Activated CD4-positive, alpha-beta memory T cell treated with anti-CD3 and anti-CD28 coated beads for 36 hours (primary cell): ENCODE measurements around the gene ALG2. TPM values are rescaled to one million over a fixed set of nuclear protein-coding genes. Genes with fewer than 3 reads are reported as not detected.
A peak's percentile ranks its signal among the peaks of the same experiment; 100 is the strongest.

Experiments
- CTCF ChIA-PET: fragments of 350-600 bp; sonication (Branson Sonifier 250); formaldehyde crosslinking; loops from one replicate; lab custom pipeline; 2021; ENCODE audit warnings: antibody characterized with exemption, inconsistent platforms; lab: Charles Lee
- POLR2A ChIA-PET: fragments of 350-600 bp; sonication (Branson Sonifier 250); formaldehyde crosslinking; loops from one replicate; lab custom pipeline; 2021; ENCODE audit warnings: antibody characterized with exemption; lab: Charles Lee
- DNase-seq: peaks from one replicate; pipeline ENCODE4 v3.0.0-alpha.2; 2020
- H3K27ac Mint-ChIP-seq: one replicate; pipeline ENCODE4 v1.8.0; 2021; ENCODE audit warnings: mixed read lengths
- H3K27me3 Mint-ChIP-seq: one replicate; pipeline ENCODE4 v1.8.0; 2021; ENCODE audit warnings: mixed read lengths
- H3K36me3 Mint-ChIP-seq: one replicate; pipeline ENCODE4 v1.8.0; 2021; ENCODE audit warnings: mixed read lengths
- H3K4me1 Mint-ChIP-seq: one replicate; pipeline ENCODE4 v1.8.0; 2021; ENCODE audit warnings: low read depth, mixed read lengths
- H3K4me3 Mint-ChIP-seq: one replicate; pipeline ENCODE4 v1.8.0; 2021; ENCODE audit warnings: mild to moderate bottlenecking, mixed read lengths
- H3K9me3 Mint-ChIP-seq: one replicate; pipeline ENCODE4 v1.8.0; 2021; ENCODE audit warnings: mixed read lengths
- intact Hi-C: fragments of 100-400 bp; cut with micrococcal nuclease; formaldehyde crosslinking; loops from one replicate; pipeline ENCODE4 v1.15.1; 2023
- total RNA-seq, 2 experiments: library from RNA; stranded (reverse); gene quantifications; one replicate each; pipeline ENCODE4 v1.2.3, GENCODE V29; 2021

The ALG2 gene
- total RNA-seq, 2 experiments from 2014 or later, result 18.6 to 20.8 TPM

DNA sequence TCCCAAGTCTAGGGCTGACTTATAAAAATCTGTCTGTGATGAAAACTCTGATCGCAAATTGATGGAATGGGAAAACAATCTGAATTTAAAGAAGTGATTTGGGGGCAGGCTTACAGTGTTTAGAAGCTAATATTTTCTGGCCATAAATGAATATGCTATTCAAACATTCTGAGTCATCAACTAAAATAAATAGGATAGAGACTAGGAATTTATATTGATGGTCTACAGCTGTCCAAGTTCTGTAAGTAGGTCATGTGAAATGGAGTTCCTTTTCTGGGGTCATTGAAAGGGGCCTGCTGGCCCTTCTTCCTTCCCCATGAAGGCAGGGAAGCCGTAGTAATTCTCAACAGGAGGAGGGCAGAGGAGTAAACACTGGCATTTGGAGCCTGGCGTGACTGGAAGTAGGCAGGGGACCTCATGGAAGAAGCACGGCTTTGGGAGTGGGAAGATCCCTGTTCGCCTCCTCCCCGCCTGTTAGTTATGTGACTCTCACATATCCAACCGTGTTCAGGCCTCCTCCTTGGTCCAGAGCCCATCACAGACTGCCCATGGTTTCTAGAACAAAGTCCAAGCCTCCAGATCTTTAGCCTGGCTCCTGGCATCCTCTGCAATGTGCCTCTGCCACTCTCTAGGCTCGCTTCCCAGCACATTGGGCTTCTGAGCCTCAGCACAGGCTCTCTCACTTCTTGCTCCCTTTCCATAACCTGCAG is 31.7 kb downstream of the ALG2 start:
- no peak for DNase-seq
- Mint-ChIP-seq H3K27ac (no peak overlapping the region), H3K4me3 (no peak overlapping the region), H3K27me3 (no peaks in the 10 kb centered on the region), H3K4me1 (no peaks in the 10 kb centered on the region), H3K36me3 (no peaks in the 10 kb centered on the region), H3K9me3 (no peaks in the 10 kb centered on the region)
- CTCF ChIA-PET, result interaction anchor here (1.0 kb wide), 1 partner anchor 42 kb away, joined by 3 read pairs; no protein-coding TSS in a partner anchor
- POLR2A ChIA-PET, result no interaction called here
- intact Hi-C loops, result loop anchor here (10.0 kb wide), 4 partner anchors 1025 to 1405 kb away; no protein-coding TSS in a partner anchor

DNA sequence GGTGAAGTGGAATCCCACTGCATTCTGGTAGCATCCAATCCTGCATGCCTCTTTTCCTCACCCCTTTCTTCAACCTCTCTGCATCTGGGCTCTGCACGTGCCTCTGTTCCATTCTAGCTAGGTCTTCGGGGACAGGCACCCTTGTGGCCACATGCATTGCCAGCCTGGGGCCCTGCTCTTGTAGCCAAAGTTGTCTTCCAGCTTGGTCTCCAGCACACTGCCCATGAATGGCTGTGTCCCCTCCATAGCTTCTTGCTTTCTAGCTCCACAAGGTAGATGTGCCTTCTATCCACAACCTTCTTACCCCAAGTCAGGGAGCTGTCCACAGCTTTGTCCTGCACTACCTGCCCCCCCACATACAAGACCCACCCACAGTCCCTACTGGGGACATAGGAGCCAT is 32.6 kb downstream of the ALG2 start:
- POLR2A ChIA-PET, result interaction anchor here (1.9 kb wide), 1 partner anchor 8 kb away, joined by 4 read pairs; no protein-coding TSS in a partner anchor
- H3K36me3 Mint-ChIP-seq, result no peaks in the 10 kb centered on the region
- CTCF ChIA-PET, result no interaction called here
- DNase-seq, result no peak
- no peaks in the 10 kb centered on the region for H3K27me3 Mint-ChIP-seq
- no peak overlapping the region for H3K27ac Mint-ChIP-seq
- H3K9me3 Mint-ChIP-seq, result no peaks in the 10 kb centered on the region
- intact Hi-C loops, result loop anchor here (10.0 kb wide), 4 partner anchors 1026 to 1406 kb away; no protein-coding TSS in a partner anchor
- peaks cover 3% of the 10 kb centered on the region for H3K4me1 Mint-ChIP-seq
- no peak overlapping the region for H3K4me3 Mint-ChIP-seq

DNA sequence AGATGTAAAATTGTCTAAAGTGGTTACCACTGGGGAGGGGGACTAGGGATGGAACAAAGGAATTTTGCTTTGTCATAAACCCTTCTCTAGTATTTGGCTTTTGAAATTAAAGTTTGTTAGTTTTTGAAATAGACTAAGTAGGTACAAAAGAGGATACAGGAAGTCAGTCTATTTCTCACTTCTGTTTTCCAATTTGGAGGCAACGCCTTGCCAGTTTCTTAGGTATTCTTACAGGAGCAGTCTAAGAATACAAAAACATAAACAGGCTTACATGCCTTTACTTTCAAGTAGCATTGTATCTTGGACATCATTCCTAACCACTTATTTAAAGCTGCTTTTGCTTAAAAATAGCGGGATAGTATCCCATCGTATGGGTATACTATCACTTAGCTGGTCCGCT is 34.4 kb downstream of the ALG2 start:
- intact Hi-C loops, result loop anchor here (10.0 kb wide), 4 partner anchors 1027 to 1407 kb away; no protein-coding TSS in a partner anchor
- ChIA-PET CTCF (interaction anchor here (0.9 kb wide), 2 partner anchors 9 to 44 kb away, joined by 4 to 5 read pairs; no protein-coding TSS in a partner anchor), POLR2A (no interaction called here)

DNA sequence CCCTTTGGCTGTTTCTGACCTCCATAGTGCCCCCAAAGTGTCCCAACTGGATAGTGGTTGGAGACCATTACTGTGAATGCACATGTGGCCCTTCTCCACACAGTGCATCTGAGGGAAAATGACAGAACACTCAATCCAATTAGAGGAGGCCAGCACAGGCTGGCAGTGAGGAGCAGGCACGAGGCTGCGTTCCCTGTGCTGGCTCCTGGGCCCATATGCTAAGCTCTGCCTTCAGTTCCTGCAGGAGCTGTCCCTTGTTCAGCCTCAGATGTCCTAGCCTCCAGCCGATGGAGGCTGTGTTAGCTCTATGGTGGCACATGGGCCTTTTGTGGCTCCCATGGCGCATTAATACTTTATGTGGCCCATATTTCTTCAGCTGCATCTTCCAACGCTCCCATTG is 35.8 kb downstream of the ALG2 start:
- Mint-ChIP-seq H3K4me1 (peaks cover 23% of the 10 kb centered on the region), H3K27ac (no peak overlapping the region), H3K36me3 (no peaks in the 10 kb centered on the region), H3K4me3 (no peak overlapping the region), H3K9me3 (no peaks in the 10 kb centered on the region), H3K27me3 (no peaks in the 10 kb centered on the region)
- intact Hi-C loops, result loop anchor here (2.0 to 10.0 kb wide), 6 partner anchors 23 to 1409 kb away; partner anchors contain the start of gene SEC61B
- POLR2A ChIA-PET, result no interaction called here
- no peak for DNase-seq
- CTCF ChIA-PET, result interaction anchor here (0.6 to 5.1 kb wide), 13 partner anchors 8 to 825 kb away, joined by 3 to 35 read pairs (median 8); partner anchors contain the start of genes ALG2 and SEC61B

More for the DNA sequence above, 34.4 kb downstream of the ALG2 start:
- no peak for DNase-seq
- Mint-ChIP-seq H3K4me1 (peaks cover 11% of the 10 kb centered on the region), H3K4me3 (no peak overlapping the region), H3K27me3 (no peaks in the 10 kb centered on the region), H3K36me3 (no peaks in the 10 kb centered on the region), H3K9me3 (no peaks in the 10 kb centered on the region), H3K27ac (no peak overlapping the region)

DNA sequence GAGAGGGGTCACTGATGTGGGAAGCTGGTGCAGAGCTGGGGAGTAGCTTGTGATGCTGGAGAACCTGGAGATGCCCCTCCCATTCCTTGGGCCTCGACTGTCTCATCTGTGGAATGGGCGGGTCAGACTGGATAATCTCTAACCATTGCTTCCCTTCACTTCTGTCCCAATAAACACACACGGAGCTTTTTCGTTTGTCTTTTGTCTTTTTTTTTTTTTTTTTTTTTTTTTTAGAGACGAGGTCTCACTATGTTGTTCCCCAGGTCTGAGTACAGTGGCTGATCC is 36.5 kb downstream of the ALG2 start:
- Mint-ChIP-seq H3K36me3 (no peaks in the 10 kb centered on the region), H3K27ac (no peak overlapping the region), H3K4me3 (no peak overlapping the region), H3K27me3 (no peaks in the 10 kb centered on the region), H3K9me3 (no peaks in the 10 kb centered on the region), H3K4me1 (peaks cover 29% of the 10 kb centered on the region)
- intact Hi-C loops, result loop anchor here (2.0 to 10.0 kb wide), 6 partner anchors 22 to 1410 kb away; partner anchors contain the start of gene SEC61B
- no peak for DNase-seq
- ChIA-PET CTCF (interaction anchor here (0.6 to 5.1 kb wide), 32 partner anchors 9 to 1138 kb away, joined by 3 to 35 read pairs (median 4); partner anchors contain the start of genes ALG2 and SEC61B), POLR2A (no interaction called here)

DNA sequence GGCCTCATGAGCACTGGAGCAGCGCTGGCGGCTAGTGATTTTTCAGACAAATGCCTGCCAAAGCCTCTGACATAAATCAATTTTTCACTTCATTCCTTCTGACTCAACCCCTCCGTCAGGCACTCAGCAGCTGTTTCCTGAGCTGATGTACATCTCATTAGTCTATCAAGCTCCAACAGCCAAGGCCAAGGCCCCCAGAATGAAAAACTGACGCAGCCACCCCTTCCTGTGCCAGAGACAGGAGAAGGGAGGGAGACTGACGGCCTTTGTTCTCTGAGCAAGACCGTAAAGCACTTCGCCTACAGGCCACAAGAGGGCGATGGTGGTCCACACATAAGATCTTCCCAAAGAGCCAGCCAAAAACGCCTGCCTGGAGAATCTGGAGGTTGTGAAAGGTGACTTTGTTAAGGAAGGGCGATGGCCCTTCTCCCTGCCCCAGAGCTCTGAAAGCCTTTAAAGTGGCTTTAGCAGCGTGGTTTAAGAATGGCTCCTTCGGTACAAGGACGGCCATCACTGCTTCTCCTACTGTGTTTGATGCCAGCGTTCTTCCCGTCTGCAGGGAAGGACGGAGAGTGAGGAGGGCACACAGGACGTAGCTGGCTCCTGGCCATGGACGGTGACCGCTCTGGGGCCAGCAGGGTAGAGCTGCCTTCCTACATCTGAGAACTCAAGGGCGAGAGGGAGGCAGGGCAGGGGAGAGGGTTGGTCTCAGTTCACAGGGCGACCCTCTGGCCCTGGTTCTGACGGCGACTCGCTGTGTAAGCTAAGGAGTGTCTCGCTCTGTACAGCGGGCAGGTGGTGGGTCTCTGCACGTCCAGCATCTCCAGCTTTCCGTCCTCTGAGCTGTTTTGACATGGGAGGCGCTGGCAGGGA is 37.0 kb downstream of the ALG2 start:
- Mint-ChIP-seq H3K27ac (no peak overlapping the region), H3K27me3 (no peaks in the 10 kb centered on the region)

DNA sequence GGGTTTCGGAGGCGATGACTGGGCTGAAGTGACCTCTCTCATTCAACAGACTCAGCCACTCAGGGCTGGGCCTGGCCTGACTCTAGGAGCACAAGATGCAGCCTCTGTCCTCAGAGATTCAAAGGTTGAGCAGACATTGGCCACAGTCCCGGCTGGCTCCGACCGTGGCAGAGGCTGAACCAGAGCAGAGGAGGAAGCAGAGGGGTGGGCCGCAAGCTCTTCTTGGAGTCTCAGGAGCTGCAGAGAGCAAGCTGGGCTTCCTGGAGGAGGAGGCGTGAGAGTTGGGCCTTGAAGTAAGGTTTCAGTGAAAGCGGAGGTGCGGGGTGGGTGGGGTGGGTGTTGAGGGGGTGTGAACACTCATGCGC is 37.6 kb downstream of the ALG2 start:
- H3K4me1 Mint-ChIP-seq, result peaks cover 38% of the 10 kb centered on the region
- no peak overlapping the region for H3K4me3 Mint-ChIP-seq
- DNase-seq, result no peak
- no peaks in the 10 kb centered on the region for H3K36me3 Mint-ChIP-seq
- intact Hi-C loops, result loop anchor here (2.0 to 10.0 kb wide), 8 partner anchors 21 to 1411 kb away; partner anchors contain the start of genes NR4A3 and SEC61B
- CTCF ChIA-PET, result interaction anchor here (0.6 to 5.1 kb wide), 24 partner anchors 10 to 829 kb away, joined by 3 to 35 read pairs (median 4); partner anchors contain the start of genes ALG2 and SEC61B
- POLR2A ChIA-PET, result no interaction called here
- H3K27me3 Mint-ChIP-seq, result no peaks in the 10 kb centered on the region
- H3K27ac Mint-ChIP-seq, result no peak overlapping the region
- H3K9me3 Mint-ChIP-seq, result no peaks in the 10 kb centered on the region

More for the DNA sequence above, 37.0 kb downstream of the ALG2 start:
- POLR2A ChIA-PET, result no interaction called here
- peak; percentile 86 for DNase-seq
- intact Hi-C loops, result loop anchor here (2.0 to 10.0 kb wide), 8 partner anchors 22 to 1410 kb away; partner anchors contain the start of genes NR4A3 and SEC61B
- Mint-ChIP-seq H3K4me1 (peaks cover 33% of the 10 kb centered on the region), H3K4me3 (no peak overlapping the region), H3K9me3 (no peaks in the 10 kb centered on the region), H3K36me3 (no peaks in the 10 kb centered on the region)
- CTCF ChIA-PET, result interaction anchor here (0.6 to 5.1 kb wide), 36 partner anchors 10 to 1139 kb away, joined by 3 to 35 read pairs (median 4); partner anchors contain the start of genes ALG2 and SEC61B

DNA sequence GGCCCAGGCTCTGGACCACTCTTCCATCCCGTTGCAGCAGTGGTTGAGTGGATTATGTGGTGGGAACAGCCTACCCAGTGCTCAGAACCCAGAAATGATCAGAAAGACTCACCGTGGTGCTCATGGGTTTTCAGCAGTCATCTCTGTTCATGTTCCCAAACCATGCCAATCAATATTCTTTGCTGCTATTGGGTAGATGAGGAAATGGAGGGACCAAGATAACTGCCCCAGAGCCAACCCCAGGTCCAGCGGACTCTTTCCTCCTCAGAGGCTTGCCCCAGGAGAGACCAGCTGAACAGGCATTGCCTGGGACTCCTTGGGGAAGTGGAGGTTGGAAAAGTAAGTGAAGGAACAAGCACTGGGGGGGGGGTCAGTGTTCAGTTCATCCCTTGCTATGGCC is 38.1 kb downstream of the ALG2 start:
- CTCF ChIA-PET, result interaction anchor here (1.5 to 5.1 kb wide), 4 partner anchors 10 to 29 kb away, joined by 6 to 35 read pairs (median 14); no protein-coding TSS in a partner anchor
- no peaks in the 10 kb centered on the region for H3K27me3 Mint-ChIP-seq
- no peaks in the 10 kb centered on the region for H3K36me3 Mint-ChIP-seq
- peaks cover 43% of the 10 kb centered on the region for H3K4me1 Mint-ChIP-seq
- intact Hi-C loops, result loop anchor here (2.0 to 10.0 kb wide), 8 partner anchors 21 to 1411 kb away; partner anchors contain the start of genes NR4A3 and SEC61B
- H3K4me3 Mint-ChIP-seq, result no peak overlapping the region
- no peak overlapping the region for H3K27ac Mint-ChIP-seq
- DNase-seq, result no peak
- POLR2A ChIA-PET, result no interaction called here
- H3K9me3 Mint-ChIP-seq, result no peaks in the 10 kb centered on the region

DNA sequence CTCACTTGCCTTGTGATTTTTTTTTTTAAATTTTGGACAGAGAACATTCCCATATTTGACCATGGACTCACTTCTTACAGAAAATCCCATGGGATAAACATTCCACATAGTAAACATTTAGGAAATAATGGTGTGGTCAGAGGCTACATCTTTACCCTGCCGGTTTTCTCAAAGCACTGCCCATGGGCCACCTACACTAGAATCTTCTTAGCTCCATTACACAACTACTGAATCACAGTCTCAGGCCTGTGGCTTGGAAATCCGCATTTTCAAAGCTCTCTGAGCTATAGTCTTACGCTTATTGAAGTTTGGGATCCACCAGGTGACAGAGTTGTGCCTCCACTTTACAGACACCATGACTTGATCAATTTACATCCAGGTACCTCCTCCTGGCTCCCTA is 39.4 kb downstream of the ALG2 start:
- ChIA-PET CTCF (interaction anchor here (0.6 to 5.1 kb wide), 9 partner anchors 9 to 983 kb away, joined by 3 to 35 read pairs (median 3); no protein-coding TSS in a partner anchor), POLR2A (interaction anchor here (1.4 kb wide), 1 partner anchor 40 kb away, joined by 3 read pairs; the partner anchor contains the start of genes ALG2 and SEC61B)
- Mint-ChIP-seq H3K27ac (no peak overlapping the region), H3K27me3 (no peaks in the 10 kb centered on the region), H3K36me3 (no peaks in the 10 kb centered on the region), H3K9me3 (no peaks in the 10 kb centered on the region), H3K4me3 (no peak overlapping the region), H3K4me1 (peaks cover 43% of the 10 kb centered on the region)
- DNase-seq, result no peak
- intact Hi-C loops, result loop anchor here (1.0 to 10.0 kb wide), 7 partner anchors 72 to 1412 kb away; partner anchors contain the start of gene NR4A3

DNA sequence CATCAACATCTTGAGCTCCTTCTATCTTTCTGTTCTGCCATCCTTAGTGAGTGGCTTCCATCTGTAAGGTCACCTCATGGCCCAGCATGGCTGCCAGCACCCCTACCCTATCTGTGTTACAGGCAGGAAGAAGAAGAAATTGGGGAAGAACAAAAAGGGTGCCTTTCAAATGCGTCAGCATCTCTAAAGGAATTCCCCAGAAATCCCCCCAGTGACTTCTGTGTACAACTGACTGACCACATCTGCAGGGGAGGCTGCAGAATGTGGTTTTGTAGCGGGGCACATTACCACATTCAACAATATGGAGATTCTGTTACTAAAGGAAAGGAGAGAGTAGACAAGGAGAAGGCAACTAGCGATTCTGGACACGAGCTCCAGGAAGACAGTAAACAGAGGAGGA is 40.1 kb downstream of the ALG2 start:
- H3K9me3 Mint-ChIP-seq, result no peaks in the 10 kb centered on the region
- H3K4me3 Mint-ChIP-seq, result no peak overlapping the region
- H3K27me3 Mint-ChIP-seq, result no peaks in the 10 kb centered on the region
- no peak overlapping the region for H3K27ac Mint-ChIP-seq
- ChIA-PET POLR2A (interaction anchor here (1.4 kb wide), 1 partner anchor 41 kb away, joined by 3 read pairs; the partner anchor contains the start of genes ALG2 and SEC61B), CTCF (interaction anchor here (0.6 to 5.1 kb wide), 6 partner anchors 18 to 984 kb away, joined by 3 to 35 read pairs (median 3); no protein-coding TSS in a partner anchor)
- intact Hi-C loops, result loop anchor here (1.0 to 10.0 kb wide), 7 partner anchors 73 to 1413 kb away; partner anchors contain the start of gene NR4A3
- DNase-seq, result peak; percentile 32
- H3K4me1 Mint-ChIP-seq, result peaks cover 43% of the 10 kb centered on the region
- H3K36me3 Mint-ChIP-seq, result no peaks in the 10 kb centered on the region

DNA sequence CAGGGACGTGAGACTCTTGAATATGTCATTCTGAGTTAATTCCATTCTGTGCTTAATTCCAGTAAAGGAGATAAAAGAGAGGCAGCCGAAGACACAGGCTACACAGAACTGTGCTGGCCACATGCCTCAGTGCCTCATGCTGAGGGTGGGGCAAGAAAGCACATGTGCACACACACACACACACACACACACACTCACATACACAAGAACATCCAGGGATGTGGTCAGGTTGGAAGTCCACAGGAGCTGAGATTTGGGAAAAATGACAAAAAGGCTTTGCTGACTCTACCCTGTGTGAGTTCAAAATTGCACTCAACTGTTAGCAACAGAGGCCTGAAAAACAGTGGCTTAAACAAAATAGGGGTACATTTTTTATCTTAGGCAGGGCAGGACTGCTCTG is 40.5 kb downstream of the ALG2 start:
- peaks cover 43% of the 10 kb centered on the region for H3K4me1 Mint-ChIP-seq
- ChIA-PET POLR2A (interaction anchor here (1.4 kb wide), 1 partner anchor 41 kb away, joined by 3 read pairs; the partner anchor contains the start of genes ALG2 and SEC61B), CTCF (interaction anchor here (0.6 to 5.1 kb wide), 4 partner anchors 18 to 688 kb away, joined by 3 to 35 read pairs (median 4); no protein-coding TSS in a partner anchor)
- DNase-seq, result no peak
- H3K9me3 Mint-ChIP-seq, result no peaks in the 10 kb centered on the region
- H3K27me3 Mint-ChIP-seq, result no peaks in the 10 kb centered on the region
- intact Hi-C loops, result loop anchor here (5.0 to 10.0 kb wide), 6 partner anchors 641 to 1414 kb away; partner anchors contain the start of gene NR4A3
- no peak overlapping the region for H3K27ac Mint-ChIP-seq
- no peaks in the 10 kb centered on the region for H3K36me3 Mint-ChIP-seq
- no peak overlapping the region for H3K4me3 Mint-ChIP-seq
